ENCODE results near the gene TYSND1.
"Not testable (repeated sequence)": the region's sequence is repeated elsewhere in the genome, so short reads cannot be mapped to it uniquely, and the experiment has no call there.

The TYSND1 gene

GRCh38 chr10:70112071-70112470 lies 34.4 kb downstream of the TYSND1 start:
- DNase-seq (ENCODE audit: low read depth in 2 of 3, low spot score in 1 of 3): no peak

GRCh38 chr10:70111496-70111895 lies 35.0 kb downstream of the TYSND1 start:
- DNase-seq (ENCODE audit: low read depth in 2 of 3, low spot score in 1 of 3): no peak

DNA sequence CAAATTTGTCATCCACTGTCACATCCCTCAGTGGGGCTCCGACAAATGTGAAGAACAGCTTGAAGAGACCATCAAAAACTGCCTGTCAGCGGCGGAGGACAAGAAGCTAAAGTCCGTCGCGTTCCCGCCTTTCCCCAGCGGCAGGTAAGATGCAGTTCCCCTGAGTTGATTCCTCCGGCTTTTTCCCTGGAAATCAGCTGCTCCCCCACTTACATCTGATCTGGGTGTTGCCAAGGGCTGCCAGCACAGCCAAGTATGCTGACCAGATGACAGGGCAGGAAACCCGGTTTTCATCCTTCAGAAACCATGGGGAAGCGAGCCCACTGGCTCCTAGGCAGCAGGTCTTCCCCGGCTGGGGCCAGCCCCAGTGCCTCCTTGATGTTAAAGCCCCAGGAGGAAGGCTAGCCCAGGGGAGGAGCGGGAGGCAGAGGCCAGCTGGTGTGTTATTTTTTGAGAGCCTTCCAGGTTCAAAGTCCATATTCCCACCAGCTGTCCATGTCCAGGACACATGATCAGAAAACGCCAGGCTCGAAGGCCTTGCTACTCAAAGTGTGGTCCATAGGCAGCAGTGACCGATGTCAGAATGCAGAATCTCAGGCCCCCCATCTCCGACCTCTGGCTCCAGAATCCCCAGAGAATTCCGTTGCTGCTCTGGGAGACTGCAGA lies 37.3 kb downstream of the TYSND1 start:
- no peak for DNase-seq (ENCODE audit: low read depth in 2 of 3, low spot score in 1 of 3)

DNA sequence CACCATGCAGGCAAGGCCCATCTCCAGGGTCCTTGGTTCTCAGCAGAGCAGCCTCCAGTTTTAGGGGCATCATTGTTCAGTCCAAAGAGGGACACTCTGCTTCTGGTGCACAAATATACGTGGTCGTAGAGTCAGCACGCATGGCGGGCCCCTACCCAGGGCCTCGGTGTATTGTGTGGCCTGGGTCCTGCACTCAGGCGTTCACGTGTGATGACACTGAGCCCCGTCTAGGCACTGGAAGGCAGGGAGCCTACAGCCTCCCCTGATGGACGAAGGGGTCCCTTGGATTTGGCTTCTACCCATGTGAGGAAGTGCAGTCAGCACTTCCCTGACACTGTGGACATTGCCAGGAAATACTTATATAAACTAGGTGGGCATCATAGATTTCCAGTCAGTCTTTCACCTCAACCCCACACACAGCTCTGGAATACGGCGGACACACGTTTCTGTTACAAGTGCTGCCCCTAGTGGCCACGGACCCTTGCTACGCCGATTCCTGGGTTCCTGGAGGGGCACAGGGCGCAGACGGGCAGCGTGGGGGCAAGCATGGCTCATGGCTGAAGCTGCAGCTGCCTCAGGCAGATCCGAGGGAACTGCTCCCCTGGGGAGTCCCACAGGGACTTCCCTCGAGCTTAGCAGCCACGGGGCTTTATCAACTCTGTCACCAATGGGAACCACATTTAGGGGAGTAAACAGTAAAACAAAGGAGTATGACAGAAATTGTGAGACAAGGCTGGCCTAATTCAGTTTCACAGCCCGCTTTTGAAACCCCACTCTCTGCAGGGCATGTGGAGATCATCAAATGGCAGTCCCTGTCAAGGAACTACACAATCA lies 39.3 kb downstream of the TYSND1 start:
- DNase-seq (ENCODE audit: low read depth in 2 of 3, low spot score in 1 of 3): no peak

GRCh38 chr10:70101668-70102067 lies 44.8 kb downstream of the TYSND1 start:
- DNase-seq (ENCODE audit: low read depth in 2 of 3, low spot score in 1 of 3): no peak

GRCh38 chr10:70101068-70101562 lies 45.4 kb downstream of the TYSND1 start:
- DNase-seq (ENCODE audit: low read depth in 2 of 3, low spot score in 1 of 3): not testable (repeated sequence)

DNA sequence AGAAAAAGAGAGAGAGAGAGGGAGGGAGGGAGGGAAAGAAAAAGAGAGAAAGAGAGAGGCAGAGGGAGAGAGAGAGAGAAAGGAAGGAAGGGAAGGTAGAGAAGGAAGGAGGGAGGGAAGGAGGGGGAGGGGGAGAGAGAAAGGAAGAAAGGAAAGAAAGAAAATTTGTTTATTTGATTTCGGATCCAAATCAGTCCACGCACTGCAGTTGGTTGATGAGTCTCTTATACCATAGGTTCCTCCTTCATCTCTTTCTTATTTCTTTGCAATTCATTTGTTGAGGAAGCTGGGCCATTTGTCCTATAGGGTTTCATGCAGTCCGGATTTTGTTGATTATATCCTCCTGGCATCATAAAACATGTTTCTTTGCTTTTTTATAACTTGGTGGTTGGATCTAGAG lies 48.2 kb downstream of the TYSND1 start:
- no peak for DNase-seq (ENCODE audit: low read depth in 2 of 3, low spot score in 1 of 3)

DNA sequence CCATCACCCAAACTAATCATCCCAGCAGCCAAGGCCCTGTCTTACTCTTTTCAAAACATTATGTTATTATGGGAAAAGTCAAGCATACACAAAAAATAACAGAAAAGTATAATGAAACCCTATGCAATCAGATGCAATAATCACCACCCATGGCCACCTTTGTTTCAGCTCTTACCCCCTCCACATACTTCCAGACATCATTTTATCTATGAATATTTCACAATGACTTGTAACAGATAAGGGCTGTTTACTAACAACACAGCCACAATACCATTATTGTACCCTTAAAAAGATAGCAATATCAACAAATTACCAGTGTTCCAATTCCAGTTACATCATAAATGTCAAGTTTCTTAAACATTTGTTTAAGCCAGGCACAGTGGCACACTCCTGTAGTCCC lies 49.0 kb downstream of the TYSND1 start:
- no peak for DNase-seq (ENCODE audit: low read depth in 2 of 3, low spot score in 1 of 3)

GRCh38 chr10:70096705-70097420 lies 49.6 kb downstream of the TYSND1 start:
- no peak for DNase-seq (ENCODE audit: low read depth in 2 of 3, low spot score in 1 of 3)

GRCh38 chr10:70096016-70096704 lies 50.3 kb downstream of the TYSND1 start:
- DNase-seq (ENCODE audit: low read depth in 2 of 3, low spot score in 1 of 3): no peak

DNA sequence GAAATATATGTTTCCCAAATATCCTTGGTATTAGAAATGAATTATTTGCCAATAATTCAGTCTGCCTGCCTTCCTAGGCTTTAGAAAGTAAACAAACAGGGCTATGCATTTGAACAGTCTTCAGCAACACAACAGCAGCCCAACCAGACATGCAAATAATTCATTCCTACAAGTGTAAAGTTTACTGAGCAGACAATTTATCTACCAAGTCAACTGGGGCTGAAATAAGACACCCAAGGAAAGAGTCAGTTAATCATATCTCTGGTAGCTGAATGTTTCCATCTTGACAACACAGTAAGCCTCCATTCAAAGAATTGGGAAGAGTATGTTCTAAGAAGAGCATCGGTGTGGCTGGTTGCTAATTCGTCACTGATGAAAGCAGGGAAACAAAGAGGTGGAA lies 52.2 kb downstream of the TYSND1 start:
- DNase-seq (ENCODE audit: low read depth in 2 of 3, low spot score in 1 of 3): no peak

GRCh38 chr10:70093335-70093944 lies 53.1 kb downstream of the TYSND1 start:
- no peak for DNase-seq (ENCODE audit: low read depth in 2 of 3, low spot score in 1 of 3)

- DNase-seq (ENCODE audit: low read depth in 2 of 3, low spot score in 1 of 3): no peak
These were observed 54.1 kb downstream of the TYSND1 start for GRCh38 chr10:70092389-70092718.

DNA sequence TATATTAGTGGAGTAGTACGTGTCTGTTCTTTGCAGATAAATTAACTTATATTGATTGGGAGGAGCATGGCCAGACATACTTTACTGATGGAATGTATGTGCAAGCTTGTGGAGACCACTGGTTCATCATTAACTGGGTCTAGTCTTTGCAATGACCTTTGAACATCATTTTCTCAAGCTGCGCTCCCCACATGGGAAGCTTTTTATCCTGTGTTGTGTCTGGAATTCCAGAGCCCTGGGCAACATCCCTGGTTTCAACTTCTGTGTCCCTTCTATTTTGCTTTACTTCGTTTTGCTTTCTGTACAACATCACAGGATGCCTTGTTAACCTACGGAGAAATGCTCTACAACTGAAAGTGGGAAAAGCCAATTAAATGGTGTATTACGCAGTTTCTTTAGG lies 55.5 kb downstream of the TYSND1 start:
- DNase-seq (ENCODE audit: low read depth in 2 of 3, low spot score in 1 of 3): no peak

GRCh38 chr10:70090013-70090412 lies 56.5 kb downstream of the TYSND1 start:
- DNase-seq (ENCODE audit: low read depth in 2 of 3, low spot score in 1 of 3): no peak

- no peak for DNase-seq (ENCODE audit: low read depth in 2 of 3, low spot score in 1 of 3)
These were observed 58.2 kb downstream of the TYSND1 start for GRCh38 chr10:70088308-70088698.
